GM12801 (cell line): ENCODE results near the gene PRR29.

ENCODE experiments used
- CTCF ChIP-seq: IDR thresholded peaks from one replicate; pipeline ENCODE4 v1.5.1; 2011; ENCODE audit warnings: control low read depth; ENCODE audit not compliant: insufficient read length; ENCODE audit errors: extremely low read depth

The PRR29 gene

GRCh38 chr17:63993368-63993985 lies 4.7 kb upstream of the PRR29 start:
- TF ChIP-seq CTCF, result no peak

GRCh38 chr17:63995626-63996025 lies 2.5 kb upstream of the PRR29 start:
- no peak for TF ChIP-seq CTCF

- TF ChIP-seq CTCF, result no peak
These were observed 1.5 kb upstream of the PRR29 start for GRCh38 chr17:63996430-63997182.

- TF ChIP-seq CTCF, result no peak
These were observed 656 bp upstream of the PRR29 start for GRCh38 chr17:63997341-63998048.

- TF ChIP-seq CTCF, result no peak
These were observed 849 bp downstream of the PRR29 start for GRCh38 chr17:63998721-63999679.

- no peak for TF ChIP-seq CTCF
These were observed 1.8 kb downstream of the PRR29 start for GRCh38 chr17:63999680-64000531.
